Osteocyte (in vitro differentiated cells): ENCODE results near the gene AOC2. TPM values are rescaled to one million over a fixed set of nuclear protein-coding genes. Genes with fewer than 3 reads are reported as not detected.
"Not testable (repeated sequence)": the region's sequence is repeated elsewhere in the genome, so short reads cannot be mapped to it uniquely, and the experiment has no call there.

Experiments used
- DNase-seq: peaks from one replicate; pipeline ENCODE4 v3.0.0; 2021; ENCODE audit warnings: mixed read lengths; ENCODE audit not compliant: unreplicated experiment; ENCODE audit errors: extremely low spot score
- H3K27ac Mint-ChIP-seq: one replicate; pipeline ENCODE4 v1.8.0; 2021; ENCODE audit warnings: mild to moderate bottlenecking, mixed read lengths; ENCODE audit not compliant: unreplicated experiment
- H3K27me3 Mint-ChIP-seq: one replicate; pipeline ENCODE4 v1.8.0; 2021; ENCODE audit warnings: mixed read lengths; ENCODE audit not compliant: unreplicated experiment
- H3K36me3 Mint-ChIP-seq: one replicate; pipeline ENCODE4 v1.8.0; 2021; ENCODE audit warnings: mixed read lengths; ENCODE audit not compliant: unreplicated experiment
- H3K4me1 Mint-ChIP-seq: one replicate; pipeline ENCODE4 v1.8.0; 2021; ENCODE audit warnings: mixed read lengths; ENCODE audit not compliant: unreplicated experiment
- H3K4me3 Mint-ChIP-seq: one replicate; pipeline ENCODE4 v1.8.0; 2021; ENCODE audit warnings: mild to moderate bottlenecking, moderate library complexity, mixed read lengths; ENCODE audit not compliant: unreplicated experiment
- H3K9me3 Mint-ChIP-seq: one replicate; pipeline ENCODE4 v1.8.0; 2021; ENCODE audit warnings: mixed read lengths; ENCODE audit not compliant: unreplicated experiment
- CTCF ChIP-seq: fragments of 200-600 bp; sonication (generic); IDR thresholded peaks from 2 replicates; pipeline ENCODE4 v1.5.0; 2021; ENCODE audit warnings: antibody characterized with exemption, mild to moderate bottlenecking, moderate library complexity
- total RNA-seq: library from RNA; stranded (reverse); gene quantifications from 2 replicates; pipeline ENCODE4 v1.2.1, GENCODE V29; 2021

AOC2 gene
- total RNA-seq, 1 donor from 2014 or later: 2.2 TPM

- no peak for TF ChIP-seq CTCF
Observed at GRCh38 chr17:42868338-42868737, 24.0 kb downstream of the AOC2 start.

GRCh38 chr17:42871647-42872046, 27.3 kb downstream of the AOC2 start:
- Mint-ChIP-seq H3K9me3 (peaks cover 16% of the 10 kb centered on the region), H3K4me3 (no peak overlapping the region), H3K27ac (no peak overlapping the region), H3K36me3 (peaks cover 2% of the 10 kb centered on the region), H3K27me3 (peaks cover 7% of the 10 kb centered on the region), H3K4me1 (no peaks in the 10 kb centered on the region)
- no peak for TF ChIP-seq CTCF
- DNase-seq: no peak

More at GRCh38 chr17:42868338-42868737, 24.0 kb downstream of the AOC2 start:
- peaks cover 5% of the 10 kb centered on the region for H3K27me3 Mint-ChIP-seq
- peaks cover 16% of the 10 kb centered on the region for H3K9me3 Mint-ChIP-seq
- H3K4me1 Mint-ChIP-seq: peaks cover 9% of the 10 kb centered on the region
- no peak overlapping the region for H3K27ac Mint-ChIP-seq
- DNase-seq: no peak
- no peak overlapping the region for H3K4me3 Mint-ChIP-seq
- peaks cover 2% of the 10 kb centered on the region for H3K36me3 Mint-ChIP-seq

- Mint-ChIP-seq H3K9me3 (peaks cover 16% of the 10 kb centered on the region), H3K36me3 (peaks cover 2% of the 10 kb centered on the region), H3K4me3 (no peak overlapping the region), H3K27me3 (peaks cover 15% of the 10 kb centered on the region), H3K27ac (no peak overlapping the region), H3K4me1 (no peaks in the 10 kb centered on the region)
- no peak for DNase-seq
- no peak for TF ChIP-seq CTCF
Observed at GRCh38 chr17:42872251-42872965, 28.0 kb downstream of the AOC2 start.

GRCh38 chr17:42873315-42873714, 28.9 kb downstream of the AOC2 start:
- TF ChIP-seq CTCF: no peak
- Mint-ChIP-seq H3K27me3 (peaks cover 24% of the 10 kb centered on the region), H3K4me1 (peaks cover 3% of the 10 kb centered on the region), H3K4me3 (no peak overlapping the region), H3K27ac (no peak overlapping the region), H3K36me3 (peaks cover 2% of the 10 kb centered on the region), H3K9me3 (peaks cover 16% of the 10 kb centered on the region)
- no peak for DNase-seq

GRCh38 chr17:42873932-42874695, 29.7 kb downstream of the AOC2 start:
- peaks cover 30% of the 10 kb centered on the region for H3K27me3 Mint-ChIP-seq

More at GRCh38 chr17:42873932-42874695, 29.7 kb downstream of the AOC2 start:
- not testable (repeated sequence) for DNase-seq, H3K27ac Mint-ChIP-seq, H3K4me1 Mint-ChIP-seq, H3K4me3 Mint-ChIP-seq, H3K36me3 Mint-ChIP-seq
- peaks cover 16% of the 10 kb centered on the region for H3K9me3 Mint-ChIP-seq
